Stimulated activated CD8-positive, alpha-beta memory T cell treated with anti-CD3 and anti-CD28 coated beads, Interleukin-7, amount 100 ng/mL, for 4 hours (primary cell): ENCODE measurements around the gene TIMM10B.

Source experiments
- DNase-seq, 2 donors: peaks; one replicate each; pipeline ENCODE4 v3.0.0-alpha.2; 2020; ENCODE audit warnings: low read depth in 2 of 2

The TIMM10B gene

GRCh38 chr11:6481012-6481923 is at the start of gene TIMM10B, which contains the start of gene ARFIP2:
TIMM10B (plus strand) TSS chr11:6481501; CDS start chr11:6481517, 16 bp downstream.
ARFIP2 (minus strand) TSS chr11:6481331; CDS start chr11:6480421, 910 bp downstream.
- peak; percentile 95 to 97 for DNase-seq

GRCh38 chr11:6431861-6432260 is 49.4 kb upstream of the TIMM10B start:
- DNase-seq, result no peak

GRCh38 chr11:6433998-6434660 is 47.2 kb upstream of the TIMM10B start:
- no peak for DNase-seq

GRCh38 chr11:6437423-6437822 is 43.9 kb upstream of the TIMM10B start:
- no peak for DNase-seq

- DNase-seq, result no peak
These were observed 43.3 kb upstream of the TIMM10B start for GRCh38 chr11:6437993-6438392.

GRCh38 chr11:6438979-6439571 is 42.2 kb upstream of the TIMM10B start:
- DNase-seq, result no peak

GRCh38 chr11:6440906-6441358 is 40.4 kb upstream of the TIMM10B start, which contains the start of gene HPX:
HPX (minus strand) TSS chr11:6440987; CDS start chr11:6440963, 24 bp downstream.
- DNase-seq, result no peak

- DNase-seq, result no peak
These were observed 38.9 kb upstream of the TIMM10B start for GRCh38 chr11:6442441-6442840.

GRCh38 chr11:6443269-6444003 is 37.9 kb upstream of the TIMM10B start:
- DNase-seq, result peak; percentile 7 to 30

GRCh38 chr11:6448574-6448973 is 32.7 kb upstream of the TIMM10B start:
- DNase-seq, result no peak

GRCh38 chr11:6452219-6452618 is 29.1 kb upstream of the TIMM10B start:
- DNase-seq, result no peak

- no peak for DNase-seq
These were observed 28.1 kb upstream of the TIMM10B start for GRCh38 chr11:6453152-6453551.

GRCh38 chr11:6455070-6455469 is 26.2 kb upstream of the TIMM10B start:
- DNase-seq, result no peak

- no peak for DNase-seq
These were observed 24.8 kb upstream of the TIMM10B start for GRCh38 chr11:6456361-6457073.

- no peak for DNase-seq
These were observed 23.6 kb upstream of the TIMM10B start for GRCh38 chr11:6457581-6458320.

- no peak for DNase-seq
These were observed 22.8 kb upstream of the TIMM10B start for GRCh38 chr11:6458352-6459098.

GRCh38 chr11:6459099-6459450 is 22.2 kb upstream of the TIMM10B start:
- DNase-seq, result no peak

- no peak for DNase-seq
These were observed 12.4 kb upstream of the TIMM10B start for GRCh38 chr11:6468712-6469495.

GRCh38 chr11:6469599-6469998 is 11.7 kb upstream of the TIMM10B start:
- no peak for DNase-seq
